Spleen (tissue), 7 donors: ENCODE results near the gene MMP23B.

Experiments
- POLR2A ChIP-seq, 3 donors: fragments of 450-650 bp; IDR thresholded peaks; one replicate each; pipeline ENCODE4 v1.5.1; 2017; ENCODE audit warnings: antibody characterized with exemption in 3 of 3, mild to moderate bottlenecking in 1 of 3
- POLR2AphosphoS5 ChIP-seq, 3 donors: sonication (generic); formaldehyde crosslinking; IDR thresholded peaks; one replicate each; pipeline ENCODE4 v1.5.1; 2017; ENCODE audit warnings: antibody characterized with exemption in 3 of 3
- TF ChIP-seq, protein P1 (sequence below), 11 experiments: fragments of 200-600 bp in 7 of 11; fragments of 450-650 bp in 4 of 11; sonication (generic) in 4 of 11; IDR thresholded peaks in 8 of 11; conservative IDR thresholded peaks in 3 of 11; 1 replicate in 7 of 11; 2 replicates in 4 of 11; pipeline versions ENCODE4 v1.4.0 to v1.8.0; 2016 to 2021; ENCODE audit warnings: antibody characterized with exemption in 11 of 11, inconsistent platforms in 4 of 11, mild to moderate bottlenecking in 1 of 11
- donor health status: DM: no; HTN: no; CAD: no; lungs with moderate emphysema.
- donor health status: DM: no; HTN: no; CAD: no.
- donor health status: DM: no; HTN: no; CAD: no.

DNA sequence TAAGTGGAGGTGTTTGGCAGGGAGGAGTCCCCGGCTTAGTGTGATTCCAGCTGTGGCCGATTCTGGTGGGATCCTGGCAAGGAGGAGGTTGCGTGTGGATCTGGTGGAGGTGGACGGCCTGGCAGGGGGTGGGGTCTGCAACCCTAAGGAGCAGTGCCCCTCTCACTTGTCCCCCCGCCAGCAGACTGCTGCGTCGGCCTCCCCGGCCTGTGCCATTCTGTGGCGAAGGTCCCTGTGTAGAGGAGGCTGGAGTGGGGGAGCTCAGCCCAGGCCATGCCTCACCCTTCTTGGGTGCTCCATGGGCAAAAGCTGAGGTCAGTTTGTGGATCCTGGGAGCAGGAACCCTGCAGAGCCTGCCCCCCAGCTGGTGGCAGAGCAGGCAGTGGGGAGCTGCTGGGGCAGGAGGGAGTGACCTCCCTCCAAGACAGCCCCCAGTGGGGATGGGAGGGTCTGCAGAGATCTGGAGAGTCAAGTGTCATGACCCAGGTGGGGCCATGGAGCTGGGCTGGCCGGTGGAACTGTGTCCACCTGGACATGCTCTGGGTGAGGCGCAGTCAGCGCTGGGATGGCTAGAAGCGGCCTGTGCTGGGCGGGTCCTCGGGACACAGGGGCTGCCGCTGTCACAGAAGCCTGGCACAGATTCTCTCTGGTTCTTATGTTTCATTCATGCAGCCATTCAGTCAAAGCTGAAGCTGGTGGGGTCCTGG, 11.4 kb upstream of the MMP23B start:
- TF ChIP-seq, protein P1, sequence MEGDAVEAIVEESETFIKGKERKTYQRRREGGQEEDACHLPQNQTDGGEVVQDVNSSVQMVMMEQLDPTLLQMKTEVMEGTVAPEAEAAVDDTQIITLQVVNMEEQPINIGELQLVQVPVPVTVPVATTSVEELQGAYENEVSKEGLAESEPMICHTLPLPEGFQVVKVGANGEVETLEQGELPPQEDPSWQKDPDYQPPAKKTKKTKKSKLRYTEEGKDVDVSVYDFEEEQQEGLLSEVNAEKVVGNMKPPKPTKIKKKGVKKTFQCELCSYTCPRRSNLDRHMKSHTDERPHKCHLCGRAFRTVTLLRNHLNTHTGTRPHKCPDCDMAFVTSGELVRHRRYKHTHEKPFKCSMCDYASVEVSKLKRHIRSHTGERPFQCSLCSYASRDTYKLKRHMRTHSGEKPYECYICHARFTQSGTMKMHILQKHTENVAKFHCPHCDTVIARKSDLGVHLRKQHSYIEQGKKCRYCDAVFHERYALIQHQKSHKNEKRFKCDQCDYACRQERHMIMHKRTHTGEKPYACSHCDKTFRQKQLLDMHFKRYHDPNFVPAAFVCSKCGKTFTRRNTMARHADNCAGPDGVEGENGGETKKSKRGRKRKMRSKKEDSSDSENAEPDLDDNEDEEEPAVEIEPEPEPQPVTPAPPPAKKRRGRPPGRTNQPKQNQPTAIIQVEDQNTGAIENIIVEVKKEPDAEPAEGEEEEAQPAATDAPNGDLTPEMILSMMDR (IDR thresholded peaks at IDR 0.05 in 8 of 11, conservative IDR thresholded peaks at IDR 0.05 in 3 of 11) = no peak
- no peak for TF ChIP-seq POLR2A (IDR thresholded peaks at IDR 0.05)
- no peak for TF ChIP-seq POLR2AphosphoS5 (IDR thresholded peaks at IDR 0.05)
